GM21360 (cell line): ENCODE measurements around the gene CYFIP2.
"Not testable (repeated sequence)": the region's sequence is repeated elsewhere in the genome, so short reads cannot be mapped to it uniquely, and the experiment has no call there.

Source experiments
- ATAC-seq: cut with Tn5 transposase; IDR thresholded peaks from one replicate; pipeline ENCODE4 v1.9.1; 2021; ENCODE audit warnings: mild to moderate bottlenecking, moderate library complexity; ENCODE audit not compliant: unreplicated experiment

CYFIP2 gene

GRCh38 chr5:157387041-157387563, 121.2 kb downstream of the CYFIP2 start:
- ATAC-seq, result no peak

- ATAC-seq, result no peak
Observed at GRCh38 chr5:157387683-157388093, 121.8 kb downstream of the CYFIP2 start.

- ATAC-seq, result no peak
Observed at GRCh38 chr5:157388111-157388710, 122.3 kb downstream of the CYFIP2 start.

- no peak for ATAC-seq
Observed at GRCh38 chr5:157389103-157389502, 123.2 kb downstream of the CYFIP2 start.

GRCh38 chr5:157390133-157390532, 124.2 kb downstream of the CYFIP2 start:
- ATAC-seq, result no peak

- no peak for ATAC-seq
Observed at GRCh38 chr5:157390551-157391297, 124.8 kb downstream of the CYFIP2 start.

GRCh38 chr5:157398305-157398704, 132.4 kb downstream of the CYFIP2 start:
- no peak for ATAC-seq

GRCh38 chr5:157400741-157401495, 135.0 kb downstream of the CYFIP2 start:
- ATAC-seq, result no peak

- ATAC-seq, result no peak
Observed at GRCh38 chr5:157415838-157416237, 149.9 kb downstream of the CYFIP2 start.

GRCh38 chr5:157419521-157419920, 153.6 kb downstream of the CYFIP2 start:
- ATAC-seq, result not testable (repeated sequence)

GRCh38 chr5:157429920-157430319, 164.0 kb downstream of the CYFIP2 start:
- ATAC-seq, result not testable (repeated sequence)

- ATAC-seq, result no peak
Observed at GRCh38 chr5:157431544-157432200, 165.7 kb downstream of the CYFIP2 start.

- no peak for ATAC-seq
Observed at GRCh38 chr5:157434096-157434495, 168.2 kb downstream of the CYFIP2 start.

- no peak for ATAC-seq
Observed at GRCh38 chr5:157443041-157443549, 177.2 kb downstream of the CYFIP2 start.

GRCh38 chr5:157444224-157444623, 178.3 kb downstream of the CYFIP2 start:
- ATAC-seq, result no peak
